GM12878 (cell line): Measurements from ENCODE around the gene TTC39C. TPM values are rescaled to one million over a fixed set of nuclear protein-coding genes. Genes with fewer than 3 reads are reported as not detected.

Experiments used
- CBX5 ChIP-seq: sonication (generic); IDR thresholded peaks from 2 replicates; pipeline ENCODE4 v1.6.1; 2016; ENCODE audit warnings: low read depth, moderate library complexity, mild to moderate bottlenecking, inconsistent platforms
- CHD2 ChIP-seq: IDR thresholded peaks from 2 replicates; pipeline ENCODE4 v1.6.1; 2011; ENCODE audit warnings: low read depth, low read length, improper control_type of control experiment, borderline replicate concordance
- CREB1 ChIP-seq: IDR thresholded peaks from 2 replicates; pipeline ENCODE4 v1.6.1; 2012; ENCODE audit warnings: low read depth, mild to moderate bottlenecking, inconsistent platforms
- EGR1 ChIP-seq, 2 experiments: IDR thresholded peaks; 1 replicate in 1 of 2; 2 replicates in 1 of 2; pipeline ENCODE4 v1.6.1; 2011 to 2012; ENCODE audit warnings: low read depth in 2 of 2, low read length in 2 of 2, borderline replicate concordance in 1 of 2, mild to moderate bottlenecking in 1 of 2, moderate library complexity in 1 of 2
- ESRRA ChIP-seq: IDR thresholded peaks from 2 replicates; pipeline ENCODE4 v1.6.1; 2012; ENCODE audit warnings: mild to moderate bottlenecking, low read length, improper control_type of control experiment
- IKZF1 ChIP-seq: fragments of 450-650 bp; conservative IDR thresholded peaks from 2 replicates; pipeline ENCODE4 v1.6.1; 2017; ENCODE audit warnings: antibody characterized with exemption, mild to moderate bottlenecking
- MEF2B ChIP-seq: fragments of 450-650 bp; IDR thresholded peaks from 2 replicates; pipeline ENCODE4 v1.6.1; 2018; ENCODE audit warnings: mild to moderate bottlenecking, moderate library complexity; ENCODE audit not compliant: partially characterized antibody, poor library complexity, severe bottlenecking
- MYB ChIP-seq: fragments of 150-350 bp; IDR thresholded peaks from 2 replicates; pipeline ENCODE4 v1.6.1; 2014; ENCODE audit warnings: mild to moderate bottlenecking, low read depth, low read length, borderline replicate concordance
- PBX3 ChIP-seq: IDR thresholded peaks from 2 replicates; pipeline ENCODE4 v1.6.1; 2011; ENCODE audit warnings: mild to moderate bottlenecking, low read depth, low read length, moderate library complexity; ENCODE audit not compliant: insufficient replicate concordance
- POLR2AphosphoS2 ChIP-seq: IDR thresholded peaks from 2 replicates; pipeline ENCODE4 v1.6.1; 2011; ENCODE audit warnings: low read depth, mild to moderate bottlenecking, low read length, improper control_type of control experiment, moderate library complexity
- RBBP5 ChIP-seq: fragments of 200-600 bp; sonication (generic); conservative IDR thresholded peaks from 2 replicates; pipeline ENCODE4 v1.6.1; 2016
- RFX5 ChIP-seq: IDR thresholded peaks from 2 replicates; pipeline ENCODE4 v1.6.1; 2011; ENCODE audit warnings: low read depth, low read length, improper control_type of control experiment
- RUNX3 ChIP-seq: IDR thresholded peaks from 2 replicates; pipeline ENCODE4 v1.6.1; 2012; ENCODE audit warnings: low read length, inconsistent platforms
- SMARCA5 ChIP-seq: fragments of 450-650 bp; IDR thresholded peaks from 2 replicates; pipeline ENCODE4 v1.6.1; 2017; ENCODE audit warnings: mild to moderate bottlenecking
- SP1 ChIP-seq: IDR thresholded peaks from one replicate; pipeline ENCODE4 v1.6.1; 2011; ENCODE audit warnings: low read depth, low read length
- SREBF1 ChIP-seq: IDR thresholded peaks from 2 replicates; pipeline ENCODE4 v1.6.1; 2012; ENCODE audit warnings: mild to moderate bottlenecking, low read length
- YBX1 ChIP-seq: fragments of 450-650 bp; IDR thresholded peaks from 2 replicates; pipeline ENCODE4 v1.6.1; 2016; ENCODE audit warnings: antibody characterized with exemption
- polyA plus RNA-seq, 11 experiments: library from polyadenylated mRNA; depleted of rRNA in 4 of 11; unstranded in 6 of 11; stranded (reverse) in 5 of 11; fragments of >200 nt; fragmentation: Nextera tagmentation in 4 of 11; fragmentation: Illumina TruSeq in 1 of 11; extraction: Ambion mirVana in 4 of 11; extraction: Trizol in 1 of 11; gene quantifications; 1 replicate in 1 of 11; 2 replicates in 10 of 11; pipeline versions ENCODE4 v1.2.1 to v1.2.3, GENCODE V29; 2011 to 2016; ENCODE audit warnings: inconsistent platforms in 2 of 11, missing spikeins in 2 of 11, low read depth in 1 of 11
- total RNA-seq, 4 experiments: library from RNA; depleted of rRNA in 3 of 4; stranded (reverse); fragments of >200 nt in 3 of 4; fragmentation: Illumina TruSeq in 1 of 4; extraction: Trizol in 1 of 4; gene quantifications; 2 replicates each; pipeline versions ENCODE4 v1.2.1 to v1.2.3, GENCODE V29; 2013 to 2021
- TF ChIP-seq, protein P1 (sequence below), 3 experiments: IDR thresholded peaks in 2 of 3; conservative IDR thresholded peaks in 1 of 3; 2 replicates each; pipeline ENCODE4 v1.5.1; 2011; ENCODE audit warnings: low read depth in 3 of 3, low read length in 3 of 3, mild to moderate bottlenecking in 3 of 3, control low read depth in 2 of 3, moderate library complexity in 2 of 3, inconsistent platforms in 1 of 3, mixed read lengths in 1 of 3; ENCODE audit not compliant: control insufficient read depth in 2 of 3, insufficient read depth in 1 of 3; ENCODE audit errors: extremely low read depth in 1 of 3
- TF ChIP-seq, protein P2 (sequence below): IDR thresholded peaks from 2 replicates; pipeline ENCODE4 v1.6.1; 2012; ENCODE audit warnings: improper control_type of control experiment, low read depth, low read length; ENCODE audit not compliant: insufficient replicate concordance
- TF ChIP-seq, protein P3 (sequence below): fragments of 450-650 bp; IDR thresholded peaks from 2 replicates; pipeline ENCODE4 v1.6.1; 2018; ENCODE audit warnings: borderline replicate concordance, mild to moderate bottlenecking; ENCODE audit not compliant: partially characterized antibody

TTC39C gene
- total and polyA plus RNA-seq, 10 of the 15 experiments (the other 5 are each of a cell fraction or from before 2014, with no cell fraction given): 21.1 to 91.0 (median 64.8) TPM

DNA sequence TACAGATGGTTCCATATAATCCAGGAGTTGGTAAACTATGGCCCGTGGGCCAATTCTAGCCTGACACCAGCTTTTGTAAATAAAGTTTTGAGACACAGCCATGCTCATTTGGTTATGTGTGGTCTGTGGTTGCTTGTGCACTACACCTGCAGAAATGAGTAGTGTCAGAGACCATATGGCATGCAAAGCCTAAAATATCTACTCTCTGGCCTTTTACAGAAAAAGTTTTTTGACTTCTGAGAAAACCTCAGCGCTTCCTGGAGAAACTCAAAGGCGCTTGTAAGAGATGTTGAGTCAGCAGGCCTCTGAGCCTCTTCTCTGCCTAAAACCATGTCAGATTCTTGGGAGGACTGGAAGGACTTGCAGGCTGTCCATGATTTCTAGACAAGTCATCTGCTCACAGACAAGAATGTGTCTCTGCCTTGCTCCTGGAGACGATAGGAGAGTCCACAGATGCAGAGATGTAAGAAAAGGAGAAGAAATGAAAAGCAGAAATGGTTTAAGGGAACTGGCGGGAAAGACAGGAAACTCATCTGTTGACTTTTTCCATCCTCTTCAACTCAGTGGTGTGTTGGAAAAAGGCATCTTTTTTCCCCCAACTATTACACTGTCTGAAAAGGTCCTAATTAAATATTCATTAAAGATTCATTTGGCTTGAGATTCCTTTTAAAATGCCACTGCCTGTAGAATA is 5.2 kb downstream of the TTC39C start (continued):
- TF ChIP-seq CREB1 (no peak), RFX5 (no peak), RUNX3 (no peak), MYB (no peak), SMARCA5 (no peak), MEF2B (peak; percentile 87), RBBP5 (no peak), CBX5 (no peak), POLR2AphosphoS2 (no peak), ESRRA (no peak), YBX1 (no peak), IKZF1 (peak; percentile 73), CHD2 (peak; percentile 67; the same call in 1 of the 2 replicates), EGR1 (IDR thresholded peaks at IDR 0.05; ENCODE audit: borderline replicate concordance in 1 of 2, low read depth in 2 of 2, low read length in 2 of 2) (0 out of 3 replicates have a peak, but pooled peaks of 1 of the 2 experiments have one; percentile 45), SREBF1 (no peak; the same call in 1 of the 2 replicates), PBX3 (no peak), SP1 (peak; percentile 51)
- TF ChIP-seq, protein P1, sequence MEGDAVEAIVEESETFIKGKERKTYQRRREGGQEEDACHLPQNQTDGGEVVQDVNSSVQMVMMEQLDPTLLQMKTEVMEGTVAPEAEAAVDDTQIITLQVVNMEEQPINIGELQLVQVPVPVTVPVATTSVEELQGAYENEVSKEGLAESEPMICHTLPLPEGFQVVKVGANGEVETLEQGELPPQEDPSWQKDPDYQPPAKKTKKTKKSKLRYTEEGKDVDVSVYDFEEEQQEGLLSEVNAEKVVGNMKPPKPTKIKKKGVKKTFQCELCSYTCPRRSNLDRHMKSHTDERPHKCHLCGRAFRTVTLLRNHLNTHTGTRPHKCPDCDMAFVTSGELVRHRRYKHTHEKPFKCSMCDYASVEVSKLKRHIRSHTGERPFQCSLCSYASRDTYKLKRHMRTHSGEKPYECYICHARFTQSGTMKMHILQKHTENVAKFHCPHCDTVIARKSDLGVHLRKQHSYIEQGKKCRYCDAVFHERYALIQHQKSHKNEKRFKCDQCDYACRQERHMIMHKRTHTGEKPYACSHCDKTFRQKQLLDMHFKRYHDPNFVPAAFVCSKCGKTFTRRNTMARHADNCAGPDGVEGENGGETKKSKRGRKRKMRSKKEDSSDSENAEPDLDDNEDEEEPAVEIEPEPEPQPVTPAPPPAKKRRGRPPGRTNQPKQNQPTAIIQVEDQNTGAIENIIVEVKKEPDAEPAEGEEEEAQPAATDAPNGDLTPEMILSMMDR (IDR thresholded peaks at IDR 0.05 in 2 of 3, conservative IDR thresholded peaks at IDR 0.05 in 1 of 3; ENCODE audit: control insufficient read depth in 2 of 3, extremely low read depth in 1 of 3, insufficient read depth in 1 of 3, low read depth in 3 of 3, low read length in 3 of 3): no peak
- TF ChIP-seq, protein P2, sequence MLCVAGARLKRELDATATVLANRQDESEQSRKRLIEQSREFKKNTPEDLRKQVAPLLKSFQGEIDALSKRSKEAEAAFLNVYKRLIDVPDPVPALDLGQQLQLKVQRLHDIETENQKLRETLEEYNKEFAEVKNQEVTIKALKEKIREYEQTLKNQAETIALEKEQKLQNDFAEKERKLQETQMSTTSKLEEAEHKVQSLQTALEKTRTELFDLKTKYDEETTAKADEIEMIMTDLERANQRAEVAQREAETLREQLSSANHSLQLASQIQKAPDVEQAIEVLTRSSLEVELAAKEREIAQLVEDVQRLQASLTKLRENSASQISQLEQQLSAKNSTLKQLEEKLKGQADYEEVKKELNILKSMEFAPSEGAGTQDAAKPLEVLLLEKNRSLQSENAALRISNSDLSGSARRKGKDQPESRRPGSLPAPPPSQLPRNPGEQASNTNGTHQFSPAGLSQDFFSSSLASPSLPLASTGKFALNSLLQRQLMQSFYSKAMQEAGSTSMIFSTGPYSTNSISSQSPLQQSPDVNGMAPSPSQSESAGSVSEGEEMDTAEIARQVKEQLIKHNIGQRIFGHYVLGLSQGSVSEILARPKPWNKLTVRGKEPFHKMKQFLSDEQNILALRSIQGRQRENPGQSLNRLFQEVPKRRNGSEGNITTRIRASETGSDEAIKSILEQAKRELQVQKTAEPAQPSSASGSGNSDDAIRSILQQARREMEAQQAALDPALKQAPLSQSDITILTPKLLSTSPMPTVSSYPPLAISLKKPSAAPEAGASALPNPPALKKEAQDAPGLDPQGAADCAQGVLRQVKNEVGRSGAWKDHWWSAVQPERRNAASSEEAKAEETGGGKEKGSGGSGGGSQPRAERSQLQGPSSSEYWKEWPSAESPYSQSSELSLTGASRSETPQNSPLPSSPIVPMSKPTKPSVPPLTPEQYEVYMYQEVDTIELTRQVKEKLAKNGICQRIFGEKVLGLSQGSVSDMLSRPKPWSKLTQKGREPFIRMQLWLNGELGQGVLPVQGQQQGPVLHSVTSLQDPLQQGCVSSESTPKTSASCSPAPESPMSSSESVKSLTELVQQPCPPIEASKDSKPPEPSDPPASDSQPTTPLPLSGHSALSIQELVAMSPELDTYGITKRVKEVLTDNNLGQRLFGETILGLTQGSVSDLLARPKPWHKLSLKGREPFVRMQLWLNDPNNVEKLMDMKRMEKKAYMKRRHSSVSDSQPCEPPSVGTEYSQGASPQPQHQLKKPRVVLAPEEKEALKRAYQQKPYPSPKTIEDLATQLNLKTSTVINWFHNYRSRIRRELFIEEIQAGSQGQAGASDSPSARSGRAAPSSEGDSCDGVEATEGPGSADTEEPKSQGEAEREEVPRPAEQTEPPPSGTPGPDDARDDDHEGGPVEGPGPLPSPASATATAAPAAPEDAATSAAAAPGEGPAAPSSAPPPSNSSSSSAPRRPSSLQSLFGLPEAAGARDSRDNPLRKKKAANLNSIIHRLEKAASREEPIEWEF: no peak
- TF ChIP-seq, protein P3, sequence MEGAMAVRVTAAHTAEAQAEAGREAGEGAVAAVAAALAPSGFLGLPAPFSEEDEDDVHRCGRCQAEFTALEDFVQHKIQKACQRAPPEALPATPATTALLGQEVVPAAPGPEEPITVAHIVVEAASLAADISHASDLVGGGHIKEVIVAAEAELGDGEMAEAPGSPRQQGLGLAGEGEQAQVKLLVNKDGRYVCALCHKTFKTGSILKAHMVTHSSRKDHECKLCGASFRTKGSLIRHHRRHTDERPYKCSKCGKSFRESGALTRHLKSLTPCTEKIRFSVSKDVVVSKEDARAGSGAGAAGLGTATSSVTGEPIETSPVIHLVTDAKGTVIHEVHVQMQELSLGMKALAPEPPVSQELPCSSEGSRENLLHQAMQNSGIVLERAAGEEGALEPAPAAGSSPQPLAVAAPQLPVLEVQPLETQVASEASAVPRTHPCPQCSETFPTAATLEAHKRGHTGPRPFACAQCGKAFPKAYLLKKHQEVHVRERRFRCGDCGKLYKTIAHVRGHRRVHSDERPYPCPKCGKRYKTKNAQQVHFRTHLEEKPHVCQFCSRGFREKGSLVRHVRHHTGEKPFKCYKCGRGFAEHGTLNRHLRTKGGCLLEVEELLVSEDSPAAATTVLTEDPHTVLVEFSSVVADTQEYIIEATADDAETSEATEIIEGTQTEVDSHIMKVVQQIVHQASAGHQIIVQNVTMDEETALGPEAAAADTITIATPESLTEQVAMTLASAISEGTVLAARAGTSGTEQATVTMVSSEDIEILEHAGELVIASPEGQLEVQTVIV: no peak
